HG02763 (cell line): Measurements from ENCODE around the gene DDX42.

Source experiments
- ATAC-seq: cut with Tn5 transposase; IDR thresholded peaks from one replicate; pipeline ENCODE4 v1.9.1; 2021; ENCODE audit warnings: mild to moderate bottlenecking, moderate library complexity; ENCODE audit not compliant: unreplicated experiment

DDX42 gene

DNA sequence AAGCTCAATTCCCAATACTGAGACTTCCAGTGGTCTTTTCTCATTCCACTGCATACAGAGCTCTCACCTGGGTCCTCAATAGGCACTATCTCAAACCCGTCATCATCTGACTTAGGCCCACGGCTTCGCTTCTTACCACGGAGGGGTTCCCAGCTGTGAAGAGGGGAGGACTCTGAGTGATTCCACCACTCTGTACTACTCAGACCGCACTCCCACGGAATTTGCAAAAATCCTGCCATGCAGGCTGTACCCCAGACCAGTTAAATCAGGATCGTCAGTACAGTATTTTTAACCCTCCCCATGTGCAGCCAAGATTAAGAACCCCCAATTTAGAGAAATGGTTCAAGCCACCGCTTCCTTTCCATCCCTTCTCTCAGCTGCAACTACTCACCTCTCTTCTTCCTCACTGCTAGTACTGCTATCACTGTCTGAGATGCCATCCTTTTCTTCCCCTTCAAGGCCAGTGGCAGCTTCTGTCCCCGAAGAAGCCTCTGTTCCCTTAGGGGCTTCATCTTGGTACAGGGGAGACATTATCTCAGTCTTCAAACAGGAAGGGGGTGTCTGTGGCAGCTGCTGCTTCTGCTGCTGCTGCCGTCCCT lies 47.1 kb downstream of the DDX42 start:
- ATAC-seq, result no peak

DNA sequence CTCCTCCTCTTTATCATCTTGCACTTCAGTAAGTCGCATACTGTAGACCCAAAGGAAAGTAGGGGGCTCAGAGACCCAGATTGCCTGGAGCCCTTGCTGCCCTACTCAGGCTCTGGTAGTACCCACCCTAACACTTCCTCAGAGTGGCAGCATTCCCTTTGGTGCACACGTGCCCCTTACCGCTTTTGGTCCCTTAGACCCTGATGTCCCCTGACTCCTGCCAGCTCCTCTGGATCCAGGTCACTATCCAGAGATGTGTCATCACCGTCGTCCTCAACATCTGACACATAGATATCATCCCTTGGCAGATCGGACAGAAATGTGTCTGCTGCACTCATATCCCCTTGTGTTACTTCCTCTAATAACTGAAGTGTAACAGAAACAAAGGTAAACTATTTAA lies 47.8 kb downstream of the DDX42 start:
- ATAC-seq, result no peak

DNA sequence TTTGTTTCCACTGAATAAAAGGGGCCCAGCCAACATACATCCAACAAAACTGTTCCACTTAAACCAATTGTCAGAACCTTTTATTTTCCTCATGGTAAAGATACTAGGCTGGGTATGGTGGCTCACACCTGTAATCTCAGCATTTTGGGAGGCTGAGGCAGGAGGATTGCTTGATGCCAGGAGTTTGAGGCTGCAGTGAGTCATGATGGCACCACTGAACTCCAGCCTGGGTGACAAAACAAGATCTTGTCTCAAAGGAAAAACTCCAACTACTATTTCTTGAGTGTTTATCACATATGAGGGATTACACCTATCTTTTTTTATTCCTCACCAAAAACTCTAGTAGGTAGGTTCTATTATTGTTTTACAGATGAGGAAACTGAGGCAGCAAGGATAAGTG lies 48.6 kb downstream of the DDX42 start:
- ATAC-seq, result no peak

DNA sequence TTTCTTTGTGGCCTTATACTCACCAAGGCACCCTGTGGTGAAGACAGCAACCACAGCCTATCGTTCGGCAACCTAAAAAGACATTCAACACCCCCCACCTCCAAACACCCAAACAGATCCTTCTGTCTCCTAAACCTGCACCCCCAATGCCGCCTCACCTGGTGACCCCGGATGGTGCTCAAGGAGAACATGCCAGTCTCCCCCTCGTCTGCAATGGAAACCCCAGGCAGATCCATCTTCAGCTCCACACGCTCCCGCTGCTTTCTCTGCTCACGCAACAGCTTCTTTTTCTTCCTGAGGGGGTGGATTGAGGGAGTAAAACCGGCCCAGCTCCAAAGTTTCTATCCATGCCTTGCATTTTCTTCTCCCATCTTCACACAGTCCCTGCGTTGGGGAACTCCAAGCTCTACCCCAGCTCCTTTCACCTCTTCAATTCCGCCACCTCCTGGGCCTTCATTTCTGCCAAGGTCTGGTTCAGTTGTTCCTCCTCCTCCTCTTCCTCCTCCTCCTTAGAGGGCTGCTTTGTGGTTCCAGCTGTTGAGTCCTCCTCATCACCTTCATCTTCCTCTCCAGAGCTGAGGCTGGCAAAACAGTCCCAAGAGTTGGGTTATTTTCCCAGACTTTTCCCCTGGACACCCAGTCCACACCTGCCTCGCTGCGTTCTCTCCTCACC lies 49.8 kb downstream of the DDX42 start:
- ATAC-seq, result no peak

DNA sequence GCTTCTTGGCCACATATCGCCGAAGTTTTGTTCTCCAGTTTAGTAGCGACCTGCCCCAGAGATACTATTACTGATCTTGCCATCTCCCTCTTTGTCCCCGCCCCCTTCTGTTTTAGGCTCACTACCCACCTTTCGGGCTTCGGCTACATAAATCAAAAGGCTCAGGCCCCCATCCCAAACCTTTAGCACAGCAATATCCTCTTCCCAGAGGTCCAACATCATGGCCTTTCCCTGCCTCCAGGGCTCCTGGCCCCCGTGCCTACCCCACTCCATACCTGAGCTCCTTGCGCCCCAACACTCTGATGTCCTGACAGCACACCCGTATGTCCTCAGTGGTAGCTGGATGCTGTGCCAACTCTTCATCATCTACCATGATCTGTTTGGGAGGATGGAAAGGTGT lies 50.4 kb downstream of the DDX42 start:
- no peak for ATAC-seq

DNA sequence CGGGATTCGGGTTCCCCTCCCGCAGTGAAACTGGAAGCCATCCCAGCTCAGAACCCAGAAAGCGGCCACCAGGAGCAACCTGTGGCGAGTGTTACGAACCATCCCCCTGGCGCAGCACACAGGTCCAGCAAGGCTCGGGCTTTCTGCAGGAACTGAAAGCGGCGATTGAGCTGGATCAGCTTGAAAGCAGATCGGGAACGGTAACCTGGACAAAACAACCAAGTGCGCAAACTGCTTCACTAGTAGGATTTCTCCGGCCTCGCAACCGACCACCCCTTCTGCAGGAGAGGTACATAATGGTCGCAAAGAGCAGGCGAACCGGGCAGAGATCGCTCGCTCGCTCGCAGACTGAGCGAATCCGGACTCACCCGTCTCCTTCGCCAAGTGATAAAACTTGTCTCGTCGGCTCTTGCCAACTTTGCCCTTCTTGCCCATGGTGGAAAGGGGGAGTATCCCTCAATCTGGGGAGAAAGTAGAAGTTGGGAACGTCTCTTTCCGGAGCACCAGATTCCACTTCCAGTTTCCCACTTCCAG lies 52.6 kb downstream of the DDX42 start:
- ATAC-seq, result no peak

DNA sequence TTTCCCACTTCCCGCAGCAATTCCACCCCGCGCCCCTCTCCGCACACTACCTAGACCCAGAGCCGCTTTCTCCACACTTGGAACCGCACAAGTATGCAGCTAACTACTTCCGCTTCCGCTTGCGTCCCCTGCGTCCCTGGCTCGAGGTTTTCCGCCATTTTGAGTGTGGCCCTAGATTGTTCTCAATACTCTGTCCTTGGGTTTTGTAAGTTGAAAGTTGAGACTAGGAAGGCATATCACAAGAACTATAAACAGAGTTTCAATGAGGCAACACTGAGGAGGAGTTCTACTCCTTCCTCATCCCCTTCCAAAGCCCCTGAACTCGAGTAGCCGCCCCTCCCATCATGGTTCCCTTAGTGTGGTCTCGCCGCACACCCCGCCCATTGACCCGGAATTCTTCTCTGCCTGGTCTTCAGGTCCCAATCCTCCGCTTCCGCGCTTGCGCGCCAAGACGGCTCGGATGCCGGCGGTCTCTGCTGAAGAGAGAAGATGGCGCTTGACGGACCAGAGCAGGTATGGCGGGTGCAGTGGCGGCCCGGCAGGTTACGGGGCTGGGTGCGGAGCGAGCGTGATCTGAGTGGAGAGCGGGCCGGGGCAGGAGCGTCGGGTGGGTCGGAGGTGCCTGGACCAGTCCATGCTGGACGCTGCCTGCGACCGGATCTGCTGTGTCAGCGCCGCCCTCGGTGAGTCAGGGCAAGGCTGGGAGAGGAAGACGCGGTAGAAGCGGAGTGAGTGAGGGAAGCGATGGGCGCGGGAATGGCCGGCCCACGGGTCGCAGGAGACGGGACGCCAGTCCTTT lies 53.2 kb downstream of the DDX42 start, which contains the start of the genes FTSJ3 and PSMC5:
Gene FTSJ3, minus strand, starts transcription at position 662 of the 799 bp plus-strand sequence. CDS start 761 bp downstream, outside the sequence.
Gene PSMC5, plus strand, starts transcription at position 430 of the 799 bp plus-strand sequence. Its CDS starts 60 bp downstream, at position 490.
- ATAC-seq, result peak; percentile 84

DNA sequence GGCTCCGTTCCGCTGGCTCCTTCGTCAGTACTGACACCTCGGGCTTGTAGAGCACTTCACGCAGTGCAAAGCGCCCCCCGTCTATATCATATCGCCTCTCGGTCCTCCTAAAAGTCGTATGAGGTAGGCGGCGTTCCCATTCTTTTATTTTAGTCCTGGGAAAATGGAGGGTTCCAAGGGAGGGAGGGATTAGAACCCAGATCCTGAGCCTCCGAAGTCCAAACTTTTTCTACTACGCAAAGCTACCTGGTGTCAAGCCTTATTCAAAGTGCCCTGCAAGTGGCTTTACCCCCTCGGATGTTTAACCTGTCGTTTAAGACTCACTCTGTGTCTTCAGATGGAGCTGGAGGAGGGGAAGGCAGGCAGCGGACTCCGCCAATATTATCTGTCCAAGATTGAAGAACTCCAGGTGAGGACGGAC lies 53.8 kb downstream of the DDX42 start:
- no peak for ATAC-seq

DNA sequence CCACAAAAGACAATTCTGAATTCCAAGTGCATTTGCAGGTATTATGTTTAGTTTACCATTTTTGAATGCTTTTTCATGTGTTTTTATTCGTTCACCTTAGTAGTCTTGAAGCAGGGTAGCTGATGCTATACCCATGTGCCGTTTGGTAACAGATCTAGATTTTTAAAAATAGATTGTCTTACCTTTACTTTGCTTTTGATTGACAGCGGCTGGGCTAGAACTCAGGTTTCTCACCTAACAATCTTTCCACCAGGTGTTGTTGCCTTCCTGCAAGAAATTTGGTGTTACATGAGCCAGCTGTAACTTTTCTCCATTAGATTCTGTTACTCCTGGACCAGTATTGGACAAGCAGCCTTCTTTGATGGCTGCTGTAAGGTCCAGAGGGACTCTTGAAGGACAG lies 55.0 kb downstream of the DDX42 start:
- no peak for ATAC-seq

DNA sequence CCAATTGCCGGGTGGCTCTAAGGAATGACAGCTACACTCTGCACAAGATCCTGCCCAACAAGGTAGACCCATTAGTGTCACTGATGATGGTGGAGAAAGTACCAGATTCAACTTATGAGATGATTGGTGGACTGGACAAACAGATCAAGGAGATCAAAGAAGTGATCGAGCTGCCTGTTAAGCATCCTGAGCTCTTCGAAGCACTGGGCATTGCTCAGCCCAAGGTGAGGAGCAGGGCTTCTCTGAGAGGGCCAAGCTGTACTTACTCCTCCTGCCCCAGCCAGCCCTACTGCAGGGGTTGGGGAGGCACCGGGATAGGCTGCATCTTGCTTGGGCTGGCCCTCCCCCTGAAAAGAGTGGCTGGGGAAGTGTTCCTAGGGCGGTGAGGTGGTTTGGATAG lies 56.3 kb downstream of the DDX42 start:
- ATAC-seq, result no peak

DNA sequence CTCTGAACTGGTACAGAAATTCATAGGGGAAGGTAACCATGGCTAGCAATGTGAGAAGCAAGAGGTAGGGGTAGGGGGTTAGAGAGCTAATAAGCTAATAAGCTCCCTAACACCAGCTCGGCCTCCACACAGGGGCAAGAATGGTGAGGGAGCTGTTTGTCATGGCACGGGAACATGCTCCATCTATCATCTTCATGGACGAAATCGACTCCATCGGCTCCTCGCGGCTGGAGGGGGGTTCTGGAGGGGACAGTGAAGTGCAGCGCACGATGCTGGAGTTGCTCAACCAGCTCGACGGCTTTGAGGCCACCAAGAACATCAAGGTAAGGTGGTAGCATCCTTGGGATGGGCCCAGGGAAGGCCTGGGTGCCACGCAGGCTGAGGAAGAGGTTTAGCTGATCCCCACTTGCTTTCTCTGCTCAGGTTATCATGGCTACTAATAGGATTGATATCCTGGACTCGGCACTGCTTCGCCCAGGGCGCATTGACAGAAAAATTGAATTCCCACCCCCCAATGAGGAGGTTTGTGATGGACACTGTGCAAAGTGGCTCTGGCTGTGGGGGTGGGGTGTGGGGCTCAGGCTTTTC lies 57.0 kb downstream of the DDX42 start:
- ATAC-seq, result no peak

DNA sequence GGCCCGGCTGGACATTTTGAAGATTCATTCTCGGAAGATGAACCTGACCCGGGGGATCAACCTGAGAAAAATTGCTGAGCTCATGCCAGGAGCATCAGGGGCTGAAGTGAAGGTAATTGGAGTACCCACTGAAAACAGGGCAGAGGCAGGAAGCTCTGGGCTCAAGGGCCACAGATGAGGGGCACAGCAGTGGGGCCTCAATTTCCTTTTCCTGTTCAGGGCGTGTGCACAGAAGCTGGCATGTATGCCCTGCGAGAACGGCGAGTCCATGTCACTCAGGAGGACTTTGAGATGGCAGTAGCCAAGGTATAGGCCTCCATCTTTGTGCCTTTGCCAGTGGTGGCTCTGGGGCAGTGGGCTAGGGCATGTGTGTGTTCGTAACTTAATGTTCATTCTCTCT lies 57.5 kb downstream of the DDX42 start:
- ATAC-seq, result no peak

DNA sequence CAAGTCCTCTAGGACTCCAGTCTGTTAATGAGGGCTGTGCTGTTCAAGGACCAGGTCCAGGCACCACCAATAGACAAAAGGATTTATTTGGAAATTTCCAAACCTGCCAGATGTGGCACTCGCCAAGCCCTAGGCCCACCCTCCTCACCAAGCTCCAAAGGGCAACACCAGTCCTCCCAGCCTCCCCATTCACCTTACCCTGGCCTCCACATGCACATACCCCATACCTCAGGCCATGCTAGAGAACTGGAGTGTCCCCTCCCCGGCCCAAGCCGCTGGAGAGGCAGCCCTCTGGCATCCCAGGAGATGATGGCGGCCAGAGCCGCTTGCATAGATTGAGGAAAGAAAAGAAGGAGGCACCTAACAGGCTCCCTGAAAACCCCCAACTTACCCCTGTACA lies 58.0 kb downstream of the DDX42 start:
- no peak for ATAC-seq

DNA sequence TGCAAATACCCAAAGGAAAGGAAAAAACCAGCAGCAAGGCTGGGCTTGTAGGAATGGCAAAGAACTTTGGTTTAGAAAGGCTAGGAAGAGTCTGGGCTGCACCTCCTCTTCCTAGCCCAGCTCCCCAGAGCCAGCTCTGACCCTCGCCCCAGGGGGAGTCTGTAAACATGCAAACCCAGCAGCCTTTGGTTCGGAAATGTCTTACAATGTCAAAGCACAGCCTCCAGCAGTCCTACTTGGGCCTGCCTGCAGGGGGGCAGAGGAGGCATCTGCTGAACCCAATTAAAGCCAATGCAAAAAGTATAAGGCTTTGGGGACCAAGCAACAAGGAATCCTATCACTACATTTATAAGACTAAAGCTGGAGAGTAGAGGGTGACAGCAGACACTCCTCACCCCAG lies 58.5 kb downstream of the DDX42 start:
- ATAC-seq, result no peak

DNA sequence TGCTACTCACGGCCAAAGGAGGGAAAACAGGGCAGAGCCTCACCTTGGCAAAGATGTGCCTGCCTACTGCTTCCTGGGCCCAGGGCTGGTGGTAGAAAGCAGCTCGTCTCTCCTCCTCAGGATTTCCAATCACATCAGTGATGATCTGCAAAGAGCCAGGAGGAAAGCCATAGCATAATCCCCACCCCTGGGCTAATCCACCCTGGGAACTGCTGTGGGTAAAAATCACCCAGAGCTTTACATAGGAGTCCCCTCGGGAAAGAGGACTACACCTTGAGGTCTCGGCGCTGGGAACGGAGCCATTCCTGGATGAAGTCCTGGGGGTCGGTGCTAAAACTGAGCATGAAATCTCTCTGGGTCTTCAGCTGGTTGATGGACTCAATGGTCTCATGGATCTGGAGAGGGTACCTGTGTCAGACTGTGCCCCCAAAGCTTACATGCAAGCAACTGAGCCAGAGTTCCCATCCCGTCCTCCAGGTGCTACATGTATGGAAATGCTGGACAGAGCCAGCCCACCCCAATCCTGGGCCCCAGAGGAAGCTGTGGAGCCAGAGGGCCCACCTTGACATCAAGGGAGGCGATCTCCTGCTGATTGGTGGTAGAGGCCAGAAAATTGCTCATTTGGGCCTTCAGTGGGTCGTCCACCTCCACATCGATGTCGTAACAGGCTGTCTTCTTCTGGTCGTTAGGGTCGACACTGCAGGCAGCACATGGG lies 59.2 kb downstream of the DDX42 start:
- ATAC-seq, result no peak

DNA sequence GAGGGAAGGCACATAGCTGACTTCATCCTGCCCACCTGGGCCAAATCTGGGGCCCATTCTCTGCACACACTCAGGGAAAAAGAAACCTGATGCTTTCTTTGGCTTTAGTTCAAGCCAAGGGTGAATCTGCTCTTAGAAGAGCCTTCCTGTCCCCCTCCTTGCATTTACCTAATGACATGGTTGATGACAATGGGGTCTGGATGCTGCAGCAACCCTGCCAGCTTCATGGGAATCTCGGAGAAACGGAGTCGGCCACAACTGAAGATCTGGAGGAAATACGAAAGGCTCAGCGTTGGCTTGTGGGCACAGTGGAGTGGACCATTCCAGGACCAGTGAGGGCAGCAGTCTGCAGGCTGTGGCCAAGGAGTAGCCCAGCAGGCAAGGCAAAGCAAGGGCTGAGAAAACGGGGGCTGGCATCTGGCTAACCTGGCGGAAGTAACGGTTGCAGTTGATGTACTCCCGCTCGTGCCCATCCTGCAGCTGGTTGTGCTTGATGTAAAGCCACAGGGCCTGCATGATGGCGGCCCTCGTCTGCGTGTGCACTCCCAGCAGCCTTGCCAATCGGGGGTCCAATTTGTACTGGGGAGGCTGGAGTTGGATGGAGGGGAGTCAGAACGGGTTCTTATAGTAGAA lies 59.9 kb downstream of the DDX42 start:
- no peak for ATAC-seq

DNA sequence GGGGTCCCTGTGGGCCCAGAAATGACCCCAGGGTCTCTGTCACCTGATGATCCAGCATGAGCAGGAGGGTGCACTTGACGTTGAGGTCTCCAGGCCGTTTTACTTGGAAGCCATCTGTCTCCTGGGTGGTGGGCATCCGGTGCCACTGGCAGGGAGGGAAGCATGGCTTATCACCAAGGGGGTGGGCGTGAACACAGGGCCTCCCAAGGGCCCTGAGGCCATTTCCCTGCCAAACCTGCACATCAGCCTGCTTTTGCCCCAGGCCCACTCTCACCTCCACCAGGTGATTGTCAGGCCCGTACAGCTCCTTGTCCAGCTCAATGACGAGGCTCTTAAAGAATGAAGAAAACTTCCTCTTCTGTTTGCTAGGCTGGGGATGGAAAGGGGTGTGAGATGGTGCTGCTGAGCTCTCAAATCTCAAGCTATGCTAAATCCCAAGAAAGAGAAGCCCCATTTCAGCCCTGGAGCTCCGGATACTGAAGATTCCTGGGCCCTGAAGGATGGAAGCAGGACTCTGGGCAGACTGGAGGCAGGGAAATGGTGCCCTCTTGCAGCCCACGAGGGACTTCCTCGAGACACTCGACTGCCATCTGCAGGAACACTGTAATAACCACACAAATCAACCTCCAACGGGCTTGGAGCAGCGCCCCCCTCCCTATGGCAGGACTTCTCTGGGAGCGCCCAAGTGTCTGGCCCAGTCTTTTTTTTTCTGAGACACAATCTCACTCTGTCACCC lies 60.6 kb downstream of the DDX42 start:
- no peak for ATAC-seq

DNA sequence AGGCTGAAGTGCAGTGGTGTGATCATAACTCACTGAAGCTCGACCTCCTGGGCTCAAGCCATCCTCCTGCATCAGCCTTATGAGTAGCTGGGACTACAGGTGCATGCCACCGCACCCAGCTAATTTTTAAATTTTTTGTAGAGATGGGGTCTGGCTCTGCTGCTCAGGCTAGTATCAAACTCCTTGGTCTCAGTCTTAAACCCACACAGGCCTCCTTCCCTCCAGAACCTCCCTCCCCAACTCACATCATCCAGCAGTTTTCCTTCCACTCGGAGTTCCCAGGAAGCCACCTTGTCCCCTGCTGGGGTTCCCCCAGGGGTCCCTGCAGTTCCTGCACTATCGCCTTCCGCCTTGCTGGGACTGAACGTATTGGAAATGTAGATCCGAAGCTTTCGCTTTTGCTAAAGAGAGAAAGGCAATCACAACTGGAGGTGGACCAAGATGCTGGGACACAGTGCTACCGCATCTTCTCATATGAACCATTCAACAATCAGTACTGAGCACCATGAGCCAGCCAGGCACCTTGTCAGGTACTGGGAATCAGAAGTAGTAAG lies 61.3 kb downstream of the DDX42 start:
- no peak for ATAC-seq

DNA sequence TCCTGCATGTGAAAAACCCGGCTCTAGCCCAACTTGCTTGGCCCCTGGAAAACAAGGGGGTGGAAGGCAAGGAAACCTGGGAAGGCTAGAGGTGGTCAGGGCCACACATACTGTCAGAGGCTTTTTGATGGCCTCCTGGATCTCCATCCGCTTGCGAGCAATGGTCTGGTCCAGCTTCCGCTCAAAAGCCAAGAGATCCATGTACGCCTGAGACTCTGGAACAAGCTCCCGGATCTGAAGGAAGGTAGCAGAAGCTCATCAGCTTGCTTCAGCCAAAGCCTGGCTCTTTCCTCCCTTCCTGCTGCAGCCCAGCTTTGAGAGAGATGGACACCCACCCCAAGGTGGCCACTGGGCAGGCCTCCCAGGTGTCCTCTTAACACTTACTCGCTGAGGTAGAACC lies 62.8 kb downstream of the DDX42 start:
- ATAC-seq, result no peak
